WTC11 (cell line): ENCODE data around the gene NKX2-1.

Experiments used
- ATF1 ChIP-seq: sonication (generic); formaldehyde crosslinking; IDR thresholded peaks from 2 replicates; pipeline ENCODE4 v1.8.1; 2023; ENCODE audit warnings: mild to moderate bottlenecking, moderate library complexity, missing genetic modification reagents
- JUN ChIP-seq: sonication (generic); formaldehyde crosslinking; IDR thresholded peaks from 2 replicates; pipeline ENCODE4 v1.8.0; 2023; ENCODE audit warnings: mild to moderate bottlenecking, missing genetic modification reagents
- MAX ChIP-seq: sonication (generic); formaldehyde crosslinking; IDR thresholded peaks from 2 replicates; pipeline ENCODE4 v1.8.0; 2022; ENCODE audit warnings: mild to moderate bottlenecking, missing genetic modification reagents
- NR2C2 ChIP-seq: sonication (generic); formaldehyde crosslinking; IDR thresholded peaks from 2 replicates; pipeline ENCODE4 v1.8.0; 2022; ENCODE audit warnings: mild to moderate bottlenecking, missing genetic modification reagents
- SP1 ChIP-seq: sonication (generic); formaldehyde crosslinking; conservative IDR thresholded peaks from 2 replicates; pipeline ENCODE4 v1.8.1; 2022; ENCODE audit warnings: missing genetic modification reagents
- TCF7 ChIP-seq: sonication (generic); formaldehyde crosslinking; IDR thresholded peaks from 2 replicates; pipeline ENCODE4 v1.8.0; 2022; ENCODE audit warnings: mild to moderate bottlenecking, low read depth, missing genetic modification reagents, moderate library complexity
- TEAD1 ChIP-seq: sonication (generic); formaldehyde crosslinking; IDR thresholded peaks from 2 replicates; pipeline ENCODE4 v1.8.0; 2022; ENCODE audit warnings: mild to moderate bottlenecking, missing genetic modification reagents
- TEAD4 ChIP-seq: sonication (generic); formaldehyde crosslinking; IDR thresholded peaks from 2 replicates; pipeline ENCODE4 v1.8.0; 2022; ENCODE audit warnings: mild to moderate bottlenecking, missing genetic modification reagents
- ZNF138 ChIP-seq: sonication (generic); formaldehyde crosslinking; conservative IDR thresholded peaks from 2 replicates; pipeline ENCODE4 v1.8.1; 2022; ENCODE audit warnings: mild to moderate bottlenecking, moderate library complexity, missing genetic modification reagents
- TF ChIP-seq, protein P1 (sequence below): fragments of 200-600 bp; IDR thresholded peaks from 2 replicates; pipeline ENCODE4 v1.8.0; 2022; ENCODE audit warnings: antibody characterized with exemption
- TF ChIP-seq, protein P2 (sequence below): sonication (generic); formaldehyde crosslinking; IDR thresholded peaks from 2 replicates; pipeline ENCODE4 v1.8.1; 2023; ENCODE audit warnings: mild to moderate bottlenecking, missing genetic modification reagents, moderate library complexity

GRCh38 chr14:36474593-36474992, 45.4 kb downstream of the NKX2-1 start:
- TF ChIP-seq, protein P1, sequence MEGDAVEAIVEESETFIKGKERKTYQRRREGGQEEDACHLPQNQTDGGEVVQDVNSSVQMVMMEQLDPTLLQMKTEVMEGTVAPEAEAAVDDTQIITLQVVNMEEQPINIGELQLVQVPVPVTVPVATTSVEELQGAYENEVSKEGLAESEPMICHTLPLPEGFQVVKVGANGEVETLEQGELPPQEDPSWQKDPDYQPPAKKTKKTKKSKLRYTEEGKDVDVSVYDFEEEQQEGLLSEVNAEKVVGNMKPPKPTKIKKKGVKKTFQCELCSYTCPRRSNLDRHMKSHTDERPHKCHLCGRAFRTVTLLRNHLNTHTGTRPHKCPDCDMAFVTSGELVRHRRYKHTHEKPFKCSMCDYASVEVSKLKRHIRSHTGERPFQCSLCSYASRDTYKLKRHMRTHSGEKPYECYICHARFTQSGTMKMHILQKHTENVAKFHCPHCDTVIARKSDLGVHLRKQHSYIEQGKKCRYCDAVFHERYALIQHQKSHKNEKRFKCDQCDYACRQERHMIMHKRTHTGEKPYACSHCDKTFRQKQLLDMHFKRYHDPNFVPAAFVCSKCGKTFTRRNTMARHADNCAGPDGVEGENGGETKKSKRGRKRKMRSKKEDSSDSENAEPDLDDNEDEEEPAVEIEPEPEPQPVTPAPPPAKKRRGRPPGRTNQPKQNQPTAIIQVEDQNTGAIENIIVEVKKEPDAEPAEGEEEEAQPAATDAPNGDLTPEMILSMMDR, result no peak
- no peak for TF ChIP-seq TCF7 (CRISPR knock-in tag)
- no peak for TF ChIP-seq JUN (CRISPR knock-in tag)
- TF ChIP-seq ZNF138 (CRISPR knock-in tag), result no peak
- TF ChIP-seq TEAD4 (CRISPR knock-in tag), result no peak
- no peak for TF ChIP-seq ATF1 (CRISPR knock-in tag)
- TF ChIP-seq MAX (CRISPR knock-in tag), result no peak
- no peak for TF ChIP-seq TEAD1 (CRISPR knock-in tag)
- no peak for TF ChIP-seq NR2C2 (CRISPR knock-in tag)
- TF ChIP-seq, protein P2, sequence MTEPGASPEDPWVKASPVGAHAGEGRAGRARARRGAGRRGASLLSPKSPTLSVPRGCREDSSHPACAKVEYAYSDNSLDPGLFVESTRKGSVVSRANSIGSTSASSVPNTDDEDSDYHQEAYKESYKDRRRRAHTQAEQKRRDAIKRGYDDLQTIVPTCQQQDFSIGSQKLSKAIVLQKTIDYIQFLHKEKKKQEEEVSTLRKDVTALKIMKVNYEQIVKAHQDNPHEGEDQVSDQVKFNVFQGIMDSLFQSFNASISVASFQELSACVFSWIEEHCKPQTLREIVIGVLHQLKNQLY (CRISPR knock-in tag), result no peak
- TF ChIP-seq SP1 (CRISPR knock-in tag), result no peak
